NCI-H2227 treated with DMSO at 0.1 percent for 48 hours (cell line): Measurements from ENCODE around the gene DOC2A.

Source experiments
- DNase-seq: peaks from one replicate; lab custom pipeline; 2025; lab: John Stamatoyannopoulos, UW

The DOC2A gene

DNA sequence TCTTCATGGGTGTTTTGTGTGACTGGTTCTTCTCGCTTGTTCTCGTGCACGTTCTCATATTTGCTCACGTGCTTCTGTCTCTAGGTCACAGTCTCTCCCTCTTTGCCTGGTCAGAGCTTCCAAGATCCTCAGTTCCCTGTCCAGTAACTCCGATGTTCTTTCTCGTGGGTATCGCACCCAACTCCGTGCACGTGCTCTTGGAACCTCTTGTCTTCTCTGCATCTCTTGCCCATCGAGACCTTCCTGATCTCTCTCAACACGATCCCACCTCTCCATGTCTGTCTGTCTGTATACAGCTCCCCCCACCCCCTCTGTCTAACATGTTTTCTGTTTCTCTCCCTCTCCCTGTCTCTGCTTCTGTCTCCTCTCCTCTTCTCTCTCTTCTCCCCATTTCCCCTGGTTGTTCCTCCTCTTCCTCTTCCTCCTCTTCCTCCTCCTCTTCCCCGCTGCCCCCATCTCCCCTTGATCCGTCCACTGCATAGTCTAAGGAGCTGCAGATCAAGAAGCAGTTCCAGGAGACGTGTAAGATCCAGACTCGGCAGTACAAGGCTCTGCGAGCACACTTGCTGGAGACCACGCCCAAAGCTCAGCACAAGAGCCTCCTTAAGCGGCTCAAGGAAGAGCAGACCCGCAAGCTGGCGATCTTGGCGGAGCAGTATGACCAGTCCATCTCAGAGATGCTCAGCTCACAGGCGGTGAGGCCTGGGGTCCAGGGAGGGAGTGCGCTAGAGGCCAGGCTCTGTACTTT lies 21.5 kb downstream of the DOC2A start:
- no peak for DNase-seq

DNA sequence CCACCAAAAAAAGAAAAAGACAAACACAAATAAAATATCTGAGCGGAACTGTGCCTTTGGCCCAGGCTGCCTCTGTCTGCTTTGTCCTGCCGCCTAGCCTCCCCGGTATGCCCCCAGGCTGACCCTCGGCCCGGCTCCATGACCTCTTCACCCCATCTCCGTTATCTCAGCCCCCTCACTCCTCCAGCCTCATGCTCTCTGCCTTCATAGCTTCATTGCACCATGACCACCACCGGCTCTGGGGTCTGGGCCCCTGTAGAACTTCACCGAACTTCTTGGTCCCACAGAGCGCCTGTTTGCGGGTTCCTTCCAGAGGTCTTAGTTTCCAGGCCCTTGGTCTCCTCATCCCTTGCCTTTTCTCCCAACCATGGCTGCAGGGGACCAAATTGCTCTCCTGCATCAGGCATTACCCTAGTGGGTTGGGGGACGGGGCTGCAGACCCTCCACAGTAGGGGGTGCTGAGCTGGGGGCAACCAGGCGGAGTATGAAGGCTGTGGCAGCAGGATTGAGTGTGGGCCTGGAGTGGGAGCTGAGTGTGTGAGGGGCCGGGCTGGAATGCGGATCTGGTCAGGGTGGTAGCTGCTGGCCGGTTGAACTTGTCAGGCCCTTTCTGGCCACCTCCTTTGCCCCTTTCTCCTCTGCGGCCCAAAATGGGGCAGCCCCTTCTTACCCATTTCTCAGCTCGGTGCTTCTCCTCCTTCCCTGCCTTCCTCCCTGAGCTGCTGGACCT lies 22.3 kb downstream of the DOC2A start:
- DNase-seq, result no peak

DNA sequence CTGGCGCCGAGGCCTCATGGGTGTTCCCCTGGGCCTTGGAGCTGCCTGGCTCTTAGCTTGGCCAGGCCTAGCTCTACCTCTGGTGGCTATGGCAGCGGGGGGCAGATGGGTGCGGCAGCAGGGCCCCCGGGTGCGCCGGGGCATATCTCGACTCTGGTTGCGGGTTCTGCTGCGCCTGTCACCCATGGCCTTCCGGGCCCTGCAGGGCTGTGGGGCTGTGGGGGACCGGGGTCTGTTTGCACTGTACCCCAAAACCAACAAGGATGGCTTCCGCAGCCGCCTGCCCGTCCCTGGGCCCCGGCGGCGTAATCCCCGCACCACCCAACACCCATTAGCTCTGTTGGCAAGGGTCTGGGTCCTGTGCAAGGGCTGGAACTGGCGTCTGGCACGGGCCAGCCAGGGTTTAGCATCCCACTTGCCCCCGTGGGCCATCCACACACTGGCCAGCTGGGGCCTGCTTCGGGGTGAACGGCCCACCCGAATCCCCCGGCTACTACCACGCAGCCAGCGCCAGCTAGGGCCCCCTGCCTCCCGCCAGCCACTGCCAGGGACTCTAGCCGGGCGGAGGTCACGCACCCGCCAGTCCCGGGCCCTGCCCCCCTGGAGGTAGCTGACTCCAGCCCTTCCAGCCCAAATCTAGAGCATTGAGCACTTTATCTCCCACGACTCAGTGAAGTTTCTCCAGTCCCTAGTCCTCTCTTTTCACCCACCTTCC lies 23.3 kb downstream of the DOC2A start:
- DNase-seq, result no peak

DNA sequence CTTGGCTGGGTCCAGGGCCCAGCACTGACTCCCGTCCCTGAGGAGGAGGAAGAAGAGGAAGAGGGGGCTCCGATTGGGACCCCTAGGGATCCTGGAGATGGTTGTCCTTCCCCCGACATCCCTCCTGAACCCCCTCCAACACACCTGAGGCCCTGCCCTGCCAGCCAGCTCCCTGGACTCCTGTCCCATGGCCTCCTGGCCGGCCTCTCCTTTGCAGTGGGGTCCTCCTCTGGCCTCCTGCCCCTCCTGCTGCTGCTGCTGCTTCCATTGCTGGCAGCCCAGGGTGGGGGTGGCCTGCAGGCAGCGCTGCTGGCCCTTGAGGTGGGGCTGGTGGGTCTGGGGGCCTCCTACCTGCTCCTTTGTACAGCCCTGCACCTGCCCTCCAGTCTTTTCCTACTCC lies 23.9 kb downstream of the DOC2A start:
- no peak for DNase-seq

DNA sequence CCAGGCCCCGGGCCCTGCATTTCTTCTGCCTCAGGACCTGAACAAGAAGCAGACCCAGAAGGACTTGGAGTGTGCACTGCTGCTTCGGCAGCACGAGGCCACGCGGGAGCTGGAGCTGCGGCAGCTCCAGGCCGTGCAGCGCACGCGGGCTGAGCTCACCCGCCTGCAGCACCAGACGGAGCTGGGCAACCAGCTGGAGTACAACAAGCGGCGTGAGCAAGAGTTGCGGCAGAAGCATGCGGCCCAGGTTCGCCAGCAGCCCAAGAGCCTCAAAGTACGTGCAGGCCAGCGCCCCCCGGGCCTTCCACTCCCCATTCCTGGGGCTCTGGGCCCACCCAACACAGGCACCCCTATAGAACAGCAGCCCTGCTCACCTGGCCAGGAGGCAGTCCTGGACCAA lies 24.6 kb downstream of the DOC2A start:
- DNase-seq, result no peak

DNA sequence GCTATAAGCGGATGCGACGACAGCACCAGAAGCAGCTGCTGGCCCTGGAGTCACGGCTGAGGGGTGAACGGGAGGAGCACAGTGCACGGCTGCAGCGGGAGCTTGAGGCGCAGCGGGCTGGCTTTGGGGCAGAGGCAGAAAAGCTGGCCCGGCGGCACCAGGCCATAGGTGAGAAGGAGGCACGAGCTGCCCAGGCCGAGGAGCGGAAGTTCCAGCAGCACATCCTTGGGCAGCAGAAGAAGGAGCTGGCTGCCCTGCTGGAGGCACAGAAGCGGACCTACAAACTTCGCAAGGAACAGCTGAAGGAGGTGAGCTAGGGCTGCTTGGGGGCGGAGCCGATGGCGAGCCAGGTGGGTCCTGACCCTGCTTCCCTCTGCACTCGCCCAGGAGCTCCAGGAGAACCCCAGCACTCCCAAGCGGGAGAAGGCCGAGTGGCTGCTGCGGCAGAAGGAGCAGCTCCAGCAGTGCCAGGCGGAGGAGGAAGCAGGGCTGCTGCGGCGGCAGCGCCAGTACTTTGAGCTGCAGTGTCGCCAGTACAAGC lies 25.5 kb downstream of the DOC2A start:
- no peak for DNase-seq

DNA sequence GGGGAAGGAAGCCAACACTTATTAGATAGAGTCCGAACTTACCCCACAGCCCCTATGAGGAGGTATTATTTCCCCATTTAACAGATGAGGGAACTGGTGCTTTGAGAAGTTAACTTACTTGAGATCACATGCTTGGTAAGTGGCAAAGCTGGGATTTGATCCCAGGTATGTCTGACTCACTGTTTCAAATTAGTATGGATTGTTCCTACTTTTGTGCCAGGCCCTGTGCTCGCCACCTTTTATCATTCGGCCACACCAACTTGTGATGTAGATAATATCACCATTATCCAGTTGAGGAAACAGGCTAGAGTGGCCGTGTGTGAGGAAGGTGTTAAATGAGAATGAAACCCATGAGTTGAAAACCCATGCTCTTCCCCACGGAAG lies 26.1 kb downstream of the DOC2A start:
- no peak for DNase-seq

DNA sequence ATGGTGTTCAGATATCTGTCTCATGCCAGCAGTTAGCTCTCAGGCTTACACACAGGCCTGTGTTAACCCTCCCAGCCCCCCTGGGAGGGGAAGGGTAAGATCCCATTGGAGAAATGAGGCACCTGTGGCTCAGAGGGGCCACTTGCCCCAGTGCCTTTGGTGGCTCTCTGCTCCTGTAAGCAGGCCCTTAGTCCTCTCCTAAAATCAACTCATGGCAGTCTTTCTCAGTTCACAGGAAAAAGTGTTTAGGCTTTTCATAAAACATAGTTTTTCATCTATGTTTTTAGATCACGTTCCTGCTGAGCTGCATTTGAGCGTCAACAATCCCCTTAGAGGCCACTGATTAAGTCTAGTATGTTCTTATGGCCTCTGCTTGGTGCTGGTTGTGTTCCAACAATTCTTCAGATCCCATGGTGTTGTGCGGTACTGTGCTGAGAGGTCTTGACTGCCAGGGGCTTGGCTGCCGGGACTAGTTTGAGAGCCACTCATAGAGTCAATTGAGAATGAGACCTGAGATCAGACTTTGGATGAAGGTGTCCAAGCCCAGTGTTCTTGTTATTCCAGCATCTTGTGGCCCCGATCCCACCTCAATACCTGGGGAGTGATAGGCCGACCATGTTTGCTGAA lies 26.6 kb downstream of the DOC2A start:
- DNase-seq, result no peak

DNA sequence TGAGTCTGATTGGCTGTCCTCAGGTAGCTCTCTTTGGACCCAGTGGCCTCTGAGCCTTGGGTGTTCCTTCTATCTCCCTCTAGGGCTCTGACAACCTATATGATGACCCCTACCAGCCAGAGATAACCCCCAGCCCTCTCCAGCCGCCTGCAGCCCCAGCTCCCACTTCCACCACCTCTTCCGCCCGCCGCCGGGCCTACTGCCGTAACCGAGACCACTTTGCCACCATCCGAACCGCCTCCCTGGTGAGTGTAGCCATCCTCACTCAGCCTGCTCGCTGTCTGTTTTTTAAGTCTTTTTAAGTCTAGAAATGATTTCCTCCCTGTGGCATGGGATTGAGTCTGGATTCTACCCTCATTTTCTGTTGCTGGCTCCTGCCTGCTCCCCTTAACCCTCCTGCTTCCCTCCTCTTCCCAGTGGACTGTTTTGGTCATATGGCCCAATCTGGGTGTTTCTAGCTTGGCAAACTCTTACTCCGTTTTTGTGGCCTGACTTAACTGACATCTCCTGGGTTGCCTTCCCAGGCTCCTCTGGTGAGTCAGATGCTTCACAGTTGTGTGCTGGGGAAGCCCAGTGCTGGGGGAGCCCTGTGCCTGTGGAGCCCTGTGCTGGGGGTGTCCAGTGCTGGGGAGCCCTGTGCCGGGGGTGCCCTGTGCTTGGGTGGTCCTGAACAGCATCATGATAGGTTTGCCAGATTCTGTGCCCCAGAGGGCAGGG lies 27.2 kb downstream of the DOC2A start:
- no peak for DNase-seq

DNA sequence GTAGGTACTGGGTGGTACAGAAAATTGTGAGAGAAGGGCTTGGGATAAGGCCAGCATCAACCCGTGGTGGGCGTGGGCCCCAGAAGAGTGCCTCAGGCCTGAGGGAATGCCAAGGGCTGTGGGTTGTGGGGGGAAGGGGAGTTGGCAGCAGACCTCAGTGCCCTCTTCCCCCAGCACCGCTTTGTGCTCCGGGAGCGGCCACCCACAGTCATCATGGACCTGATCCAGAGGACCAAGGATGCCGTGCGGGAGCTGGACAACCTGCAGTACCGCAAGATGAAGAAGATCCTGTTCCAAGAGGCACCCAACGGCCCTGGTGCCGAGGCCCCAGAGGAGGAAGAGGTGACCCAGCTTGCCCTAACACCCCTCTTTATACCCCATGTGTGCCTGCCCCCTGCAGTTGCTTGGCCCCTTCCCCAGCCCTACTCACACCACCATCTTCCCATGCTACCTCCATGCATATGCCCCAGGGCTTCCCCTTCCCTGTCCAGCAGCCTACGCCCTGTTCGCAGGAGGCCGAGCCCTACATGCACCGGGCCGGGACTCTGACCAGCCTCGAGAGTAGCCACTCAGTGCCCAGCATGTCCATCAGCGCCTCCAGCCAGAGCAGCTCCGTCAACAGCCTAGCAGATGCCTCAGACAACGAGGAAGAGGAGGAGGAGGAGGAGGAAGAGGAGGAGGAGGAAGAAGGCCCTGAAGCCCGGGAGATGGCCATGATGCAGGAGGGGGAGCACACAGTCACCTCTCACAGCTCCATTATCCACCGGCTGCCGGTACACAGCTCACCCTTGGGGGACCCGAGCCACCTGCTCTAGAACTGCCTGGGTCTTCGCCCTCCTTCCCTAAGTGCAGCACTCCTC lies 28.0 kb downstream of the DOC2A start:
- no peak for DNase-seq

DNA sequence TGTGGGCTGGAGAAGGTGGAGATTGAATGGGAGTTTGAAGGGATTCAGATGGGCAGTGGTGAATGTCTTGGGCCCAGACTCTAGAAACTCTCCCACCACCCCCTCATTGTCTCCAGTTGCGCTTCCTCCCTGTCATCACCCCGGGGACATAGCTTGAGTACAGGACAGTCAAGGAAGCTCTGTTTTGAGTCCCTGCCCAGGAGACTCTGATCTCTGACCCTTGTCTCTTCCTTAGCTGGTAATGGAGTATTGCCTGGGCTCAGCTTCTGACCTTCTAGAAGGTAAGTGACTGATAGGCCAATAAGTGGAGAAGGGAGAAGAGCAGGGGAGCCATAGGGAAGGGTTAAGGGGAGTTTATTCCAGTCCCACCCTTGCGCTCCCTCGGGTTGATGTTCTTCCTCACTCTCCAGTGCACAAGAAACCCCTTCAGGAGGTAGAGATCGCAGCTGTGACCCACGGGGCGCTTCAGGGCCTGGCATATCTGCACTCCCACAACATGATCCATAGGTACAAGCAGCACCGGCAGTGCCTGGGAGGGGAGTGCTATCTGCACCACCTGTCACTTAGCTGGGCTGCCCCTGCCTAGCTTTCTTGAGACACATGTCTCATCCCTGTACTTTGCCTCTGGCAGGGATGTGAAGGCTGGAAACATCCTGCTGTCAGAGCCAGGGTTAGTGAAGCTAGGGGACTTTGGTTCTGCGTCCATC lies 32.1 kb downstream of the DOC2A start:
- DNase-seq, result no peak

DNA sequence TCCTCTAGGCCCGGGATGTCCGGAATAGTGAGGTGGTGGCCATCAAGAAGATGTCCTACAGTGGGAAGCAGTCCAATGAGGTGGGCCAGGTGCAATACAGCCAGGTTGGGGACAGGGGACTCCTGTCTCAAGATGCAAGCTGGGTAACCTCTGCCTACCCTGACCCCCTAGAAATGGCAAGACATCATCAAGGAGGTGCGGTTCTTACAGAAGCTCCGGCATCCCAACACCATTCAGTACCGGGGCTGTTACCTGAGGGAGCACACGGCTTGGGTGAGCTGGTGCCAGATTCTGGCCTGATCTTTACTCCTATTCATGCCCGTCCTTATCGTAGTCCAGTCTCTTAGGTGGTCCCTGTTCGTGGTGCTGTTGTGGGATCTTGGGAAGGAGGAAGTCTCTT lies 32.7 kb downstream of the DOC2A start:
- no peak for DNase-seq

DNA sequence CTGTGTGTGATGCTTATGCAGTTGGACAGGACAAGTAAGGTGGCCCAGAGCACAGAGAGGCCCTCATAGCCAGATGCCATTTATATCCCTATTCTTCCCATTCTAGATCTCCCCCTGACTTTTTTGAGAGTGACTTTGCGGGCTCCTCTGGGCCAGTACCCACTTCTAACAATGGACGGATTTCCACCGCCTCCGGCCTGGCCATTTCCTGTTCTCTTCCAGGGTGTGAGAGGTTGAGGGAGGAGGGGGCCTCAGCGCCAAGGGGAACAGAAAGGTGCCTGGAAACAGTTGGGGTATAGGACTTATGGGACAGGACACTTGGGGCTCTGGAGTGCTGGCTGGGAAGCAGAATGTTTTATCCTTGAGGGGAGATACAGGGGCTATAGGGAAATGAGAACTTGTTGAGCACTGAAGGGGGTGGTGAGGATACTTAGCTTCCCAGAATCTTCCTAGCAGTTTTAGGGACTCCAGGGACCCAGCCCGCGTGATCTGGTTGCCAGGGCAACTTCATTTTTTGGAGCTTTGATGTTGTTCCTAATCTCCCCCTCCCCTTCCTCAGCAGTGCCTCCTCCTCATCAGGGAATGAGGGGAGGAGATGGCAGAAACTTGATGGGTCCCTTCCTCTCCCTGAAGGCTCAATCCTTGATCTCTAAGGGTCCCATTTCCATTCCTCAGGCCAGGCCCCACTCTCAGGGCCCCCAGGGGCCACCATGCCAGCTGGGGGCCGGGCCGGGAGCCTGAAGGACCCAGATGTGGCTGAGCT lies 33.6 kb downstream of the DOC2A start:
- no peak for DNase-seq

DNA sequence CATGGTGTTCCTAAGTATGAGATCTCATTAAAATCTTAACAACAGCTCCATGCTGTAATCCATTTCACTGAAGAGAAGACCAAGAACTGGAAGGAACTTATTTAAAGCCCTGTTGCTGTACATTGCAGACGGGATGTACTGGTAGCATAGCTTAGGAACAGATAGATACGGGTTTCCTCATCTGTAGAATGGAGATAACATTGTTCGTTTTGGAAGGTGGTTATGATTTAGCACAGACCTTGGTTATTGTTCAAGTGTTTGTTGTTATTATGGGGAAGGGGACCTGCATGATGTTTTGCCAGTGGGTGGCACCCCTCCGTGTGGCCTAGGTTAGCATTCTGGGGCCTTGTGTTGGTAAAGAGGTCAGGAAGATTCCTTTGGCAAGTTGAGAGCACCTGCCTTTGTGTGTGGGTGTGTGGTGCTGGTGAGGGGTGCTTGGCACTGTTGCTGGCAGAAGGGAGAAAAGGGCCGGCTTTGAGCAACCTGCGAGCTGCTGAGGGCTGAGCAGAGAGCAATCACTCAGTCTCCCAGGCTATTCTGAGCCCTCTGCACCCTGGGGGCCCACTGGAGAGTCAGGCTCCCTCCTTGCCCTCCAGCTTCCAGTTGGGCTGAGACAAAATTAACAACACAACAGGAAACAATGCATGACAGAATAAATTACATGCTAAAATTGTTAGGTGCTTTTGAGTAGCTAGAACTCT lies 34.9 kb downstream of the DOC2A start:
- DNase-seq, result no peak

DNA sequence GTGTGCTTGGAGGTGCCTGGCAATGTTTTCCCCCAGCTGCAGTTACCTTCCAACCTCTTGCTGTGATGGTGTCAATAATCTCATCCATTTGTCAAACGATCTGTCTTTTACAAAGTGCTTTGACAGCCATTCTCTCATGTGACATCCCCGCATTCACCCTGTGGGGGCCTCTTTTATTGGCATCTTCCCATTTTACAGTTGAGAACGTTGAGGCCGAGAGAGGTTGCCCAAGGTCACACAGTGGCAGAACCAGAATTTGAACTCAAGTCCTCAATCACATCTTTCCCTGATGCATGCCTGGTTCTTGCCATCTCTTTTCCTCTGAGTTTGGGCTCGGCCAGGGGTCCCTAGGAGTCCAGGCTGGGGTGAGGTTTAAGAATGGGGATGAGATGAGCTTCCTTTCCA lies 35.7 kb downstream of the DOC2A start:
- no peak for DNase-seq

DNA sequence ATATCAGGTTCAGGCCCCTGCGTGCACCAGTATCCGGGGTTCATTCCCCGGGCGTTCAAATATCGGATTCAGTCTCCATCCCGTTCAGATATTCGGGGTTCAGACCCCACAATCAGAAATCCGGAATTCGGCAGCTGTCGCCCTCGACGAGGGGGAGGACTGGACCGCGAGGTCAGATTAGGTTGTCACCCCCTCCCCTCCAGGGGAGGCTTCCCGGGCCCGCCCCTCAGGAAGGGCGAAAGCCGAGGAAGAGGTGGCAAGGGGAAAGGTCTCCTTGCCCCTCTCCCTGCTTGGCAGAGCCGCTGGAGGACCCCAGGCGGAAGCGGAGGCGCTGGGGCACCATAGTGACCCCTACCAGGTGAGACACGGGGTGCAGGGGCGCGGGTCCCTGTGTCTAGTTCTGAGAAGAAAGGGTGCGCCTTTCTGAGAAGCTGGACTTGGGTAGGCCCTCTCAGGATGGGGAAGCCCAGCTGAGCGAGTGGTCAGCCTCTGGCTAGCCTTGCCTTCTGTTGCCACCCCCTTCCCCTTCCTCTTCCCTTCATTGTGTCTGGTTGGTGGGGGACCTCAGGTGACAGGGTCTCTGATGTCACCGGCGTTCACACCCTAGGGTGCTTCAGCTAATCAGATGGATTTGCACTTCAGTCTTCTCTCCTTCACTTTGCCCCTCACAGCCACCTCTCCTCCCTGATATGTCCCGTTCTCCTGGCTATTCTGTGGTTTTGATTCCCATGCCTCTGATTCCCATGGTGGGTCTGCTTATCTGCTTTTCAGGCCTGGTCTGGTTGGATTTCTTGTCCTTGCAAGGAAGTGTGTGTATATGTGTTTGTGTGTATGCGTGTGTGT lies 36.3 kb downstream of the DOC2A start:
- no peak for DNase-seq

DNA sequence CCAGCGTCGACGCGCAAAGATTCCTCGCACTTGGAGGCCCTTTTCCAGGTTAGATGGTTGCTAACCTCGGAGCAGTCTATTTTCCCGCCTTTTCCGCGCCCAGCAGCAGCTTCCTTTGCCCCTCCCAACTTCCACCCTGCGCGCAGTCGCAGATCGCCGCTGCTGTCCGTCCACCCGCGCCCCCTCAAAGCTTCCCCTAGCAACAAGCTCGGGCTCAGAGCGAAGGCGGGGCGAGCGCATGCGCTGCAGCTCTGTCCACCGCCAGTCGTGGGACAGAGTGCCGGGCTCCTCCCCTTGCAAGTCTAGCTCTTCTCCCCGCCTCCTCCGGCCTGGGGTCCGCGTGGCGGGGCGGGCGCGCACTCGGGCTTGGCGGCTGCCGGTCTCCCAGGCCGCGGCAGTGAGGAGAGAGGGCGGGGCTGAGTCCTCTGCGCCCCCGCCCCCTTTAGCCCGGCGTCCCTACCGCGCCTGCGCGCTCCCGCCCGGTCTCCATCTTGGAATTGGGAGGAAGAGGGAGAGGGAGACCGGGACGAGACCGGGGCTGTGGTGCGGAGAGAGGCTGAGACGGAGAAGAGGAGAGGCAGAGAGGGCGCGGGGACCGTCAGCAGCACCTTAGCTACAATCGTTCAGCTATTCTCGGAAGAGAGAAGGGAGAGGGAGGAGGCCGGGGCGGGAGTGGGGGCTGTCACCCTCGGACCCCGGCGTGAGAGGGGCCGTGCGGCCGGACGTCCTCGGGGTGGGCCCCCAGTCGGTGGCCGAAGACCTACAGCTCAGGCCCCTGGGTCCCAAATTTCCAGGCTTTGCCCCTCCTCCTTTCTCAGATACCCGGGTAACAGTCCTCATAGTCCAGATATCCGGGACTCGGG lies 37.2 kb downstream of the DOC2A start, which contains the start of gene TAOK2:
Gene TAOK2 (plus strand): TSS at position 485 of the 863 bp plus-strand sequence. CDS start 3,905 bp downstream, outside the sequence.
- DNase-seq, result peak; percentile 99
